DOHH2 (cell line): ENCODE data around the gene LENEP.

Experiments
- H3F3A ChIP-seq: fragments of 200-600 bp; sonication (generic), shearing (Covaris generic); 2 replicates; pipeline ENCODE4 v1.6.0; 2016; ENCODE audit warnings: antibody characterized with exemption, mild to moderate bottlenecking; ENCODE audit not compliant: control insufficient read depth, insufficient read depth
- H3K27ac ChIP-seq: fragments of 200-600 bp; sonication (generic); 2 replicates; pipeline ENCODE4 v1.5.1; 2014; ENCODE audit warnings: low read depth, mild to moderate bottlenecking, low read length, moderate library complexity
- H3K27me3 ChIP-seq: fragments of 200-600 bp; sonication (generic); 2 replicates; pipeline ENCODE4 v1.6.1; 2014; ENCODE audit warnings: mild to moderate bottlenecking, low read length, mixed read lengths; ENCODE audit not compliant: control insufficient read depth
- H3K36me3 ChIP-seq: fragments of 200-600 bp; sonication (generic); 2 replicates; pipeline ENCODE4 v1.6.1; 2014; ENCODE audit warnings: mild to moderate bottlenecking, low read length, moderate library complexity, mixed read lengths; ENCODE audit not compliant: control insufficient read depth
- H3K4me1 ChIP-seq: fragments of 200-600 bp; sonication (generic); 2 replicates; pipeline ENCODE4 v1.6.1; 2014; ENCODE audit warnings: mild to moderate bottlenecking, low read length, mixed read lengths; ENCODE audit not compliant: control insufficient read depth
- H3K4me2 ChIP-seq: fragments of 200-600 bp; sonication (generic); 2 replicates; pipeline ENCODE4 v1.6.0; 2014; ENCODE audit warnings: mild to moderate bottlenecking, low read length, moderate library complexity
- H3K4me3 ChIP-seq: fragments of 200-600 bp; sonication (generic); 2 replicates; pipeline ENCODE4 v1.5.1; 2014; ENCODE audit warnings: mild to moderate bottlenecking, low read length, mixed read lengths
- H3K79me2 ChIP-seq: fragments of 200-600 bp; sonication (generic); 2 replicates; pipeline ENCODE4 v1.6.1; 2014; ENCODE audit warnings: mild to moderate bottlenecking, low read length, mixed read lengths; ENCODE audit not compliant: control insufficient read depth
- H3K9me2 ChIP-seq: fragments of 200-600 bp; sonication (generic); replicated peaks from 2 replicates; pipeline ENCODE4 v1.6.1; 2014; ENCODE audit warnings: mild to moderate bottlenecking, low read length, mixed read lengths; ENCODE audit not compliant: control insufficient read depth
- H3K9me3 ChIP-seq: fragments of 200-600 bp; sonication (generic); 2 replicates; pipeline ENCODE4 v1.6.1; 2014; ENCODE audit warnings: antibody characterized with exemption, low read length, mixed read lengths; ENCODE audit not compliant: control insufficient read depth, insufficient read depth
- H4K20me1 ChIP-seq: fragments of 200-600 bp; sonication (generic); 2 replicates; pipeline ENCODE4 v1.6.0; 2014; ENCODE audit warnings: low read depth, mild to moderate bottlenecking, antibody characterized with exemption, low read length, moderate library complexity; ENCODE audit not compliant: control insufficient read depth, insufficient read depth
- CTCF ChIP-seq: fragments of 200-600 bp; sonication (generic); IDR thresholded peaks from one replicate; pipeline ENCODE4 v1.5.1; 2014; ENCODE audit warnings: antibody characterized with exemption, mild to moderate bottlenecking, low read depth, low read length; ENCODE audit not compliant: poor library complexity, severe bottlenecking
- EZH2phosphoT487 ChIP-seq: fragments of 200-600 bp; sonication (generic); IDR thresholded peaks from 2 replicates; pipeline ENCODE4 v1.6.1; 2017; ENCODE audit warnings: borderline replicate concordance, mild to moderate bottlenecking, antibody characterized with exemption, low read length, moderate library complexity, mixed read lengths

Gene LENEP

GRCh38 chr1:155003227-155003765 is 9.9 kb downstream of the LENEP start:
- Histone ChIP-seq H3F3A (peaks cover 31% of the 10 kb centered on the region), H3K4me2 (peak overlapping the region; percentile 93), H4K20me1 (no peaks in the 10 kb centered on the region), H3K27me3 (no peaks in the 10 kb centered on the region), H3K36me3 (no peaks in the 10 kb centered on the region), H3K4me1 (peaks cover 74% of the 10 kb centered on the region), H3K27ac (peak overlapping the region; percentile 68), H3K4me3 (peak overlapping the region; percentile 93), H3K79me2 (peaks cover 28% of the 10 kb centered on the region), H3K9me2 (no peaks in the 10 kb centered on the region), H3K9me3 (no peaks in the 10 kb centered on the region)
- no peak for TF ChIP-seq CTCF
- no peak for TF ChIP-seq EZH2phosphoT487

- H4K20me1 ChIP-seq: no peaks in the 10 kb centered on the region
- no peaks in the 10 kb centered on the region for H3K36me3 ChIP-seq
- no peaks in the 10 kb centered on the region for H3K9me3 ChIP-seq
- H3K9me2 ChIP-seq: no peaks in the 10 kb centered on the region
- H3K4me2 ChIP-seq: peak overlapping the region; percentile 93
- peak overlapping the region; percentile 93 for H3K4me3 ChIP-seq
- peak overlapping the region; percentile 68 for H3K27ac ChIP-seq
- peaks cover 76% of the 10 kb centered on the region for H3K4me1 ChIP-seq
- TF ChIP-seq EZH2phosphoT487 (no peak), CTCF (no peak)
- peaks cover 28% of the 10 kb centered on the region for H3K79me2 ChIP-seq
- peaks cover 31% of the 10 kb centered on the region for H3F3A ChIP-seq
- H3K27me3 ChIP-seq: no peaks in the 10 kb centered on the region
These were observed 10.5 kb downstream of the LENEP start for GRCh38 chr1:155003766-155004351.

GRCh38 chr1:155004352-155005075 is 11.1 kb downstream of the LENEP start:
- Histone ChIP-seq H3K4me1 (peaks cover 75% of the 10 kb centered on the region), H3K4me3 (peak overlapping the region; percentile 93), H4K20me1 (no peaks in the 10 kb centered on the region), H3K9me3 (no peaks in the 10 kb centered on the region), H3K27me3 (no peaks in the 10 kb centered on the region), H3F3A (peaks cover 31% of the 10 kb centered on the region), H3K79me2 (peaks cover 28% of the 10 kb centered on the region), H3K9me2 (no peaks in the 10 kb centered on the region), H3K36me3 (no peaks in the 10 kb centered on the region), H3K27ac (peak overlapping the region; percentile 68), H3K4me2 (peak overlapping the region; percentile 93)
- no peak for TF ChIP-seq EZH2phosphoT487
- TF ChIP-seq CTCF: peak; percentile 10
